HG02884 (cell line): ENCODE results near the gene NPAS3.

Experiments
- ATAC-seq: cut with Tn5 transposase; IDR thresholded peaks from one replicate; pipeline ENCODE4 v1.9.1; 2021; ENCODE audit warnings: mild to moderate bottlenecking, moderate library complexity; ENCODE audit not compliant: unreplicated experiment

NPAS3 gene

GRCh38 chr14:32940066-32940651 is 1.5 kb downstream of the NPAS3 start:
- no peak for ATAC-seq

DNA sequence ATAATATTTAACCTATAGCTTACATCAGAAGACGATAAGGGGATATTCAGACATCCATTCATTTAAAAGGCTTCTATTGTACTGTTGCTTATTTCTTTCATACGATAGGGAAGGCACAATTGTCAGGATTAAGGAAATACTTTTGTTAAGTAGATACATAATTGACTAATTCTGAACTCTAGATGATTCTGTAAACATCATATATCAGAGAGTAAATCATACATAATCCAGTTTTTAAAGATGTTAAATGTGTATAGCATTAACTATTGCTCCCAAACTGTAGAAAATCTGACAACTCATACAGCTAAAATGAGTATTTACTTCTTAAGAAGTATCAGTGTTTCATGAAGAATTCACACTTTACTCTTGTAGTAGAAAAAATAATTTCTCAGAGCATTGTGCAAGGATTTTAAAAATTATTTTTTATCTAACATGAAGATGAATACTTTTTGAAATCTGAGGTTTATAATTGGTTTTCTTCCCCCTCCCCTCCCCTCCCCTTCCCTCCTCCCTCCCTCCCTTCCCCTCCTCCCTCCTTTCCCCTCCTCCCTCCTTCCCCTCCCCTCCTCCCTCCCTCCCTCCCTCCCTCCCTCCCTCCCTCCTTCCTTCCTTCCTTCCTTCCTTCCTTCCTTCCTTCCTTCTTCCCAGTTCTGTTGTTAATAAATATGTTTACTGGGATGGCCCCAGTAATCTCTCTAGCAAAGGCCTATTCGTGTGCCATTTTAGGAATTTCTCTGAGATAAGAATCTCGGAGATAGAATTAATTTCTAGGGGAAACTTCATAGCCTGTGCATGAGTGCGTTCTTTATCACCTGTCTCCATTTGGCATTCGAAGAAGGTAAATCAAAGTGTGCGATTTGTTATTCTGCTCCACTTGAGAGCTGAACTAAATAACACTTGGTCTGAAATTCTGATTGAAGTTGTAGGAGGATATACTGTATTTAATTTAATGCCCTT is 2.3 kb downstream of the NPAS3 start:
- no peak for ATAC-seq

DNA sequence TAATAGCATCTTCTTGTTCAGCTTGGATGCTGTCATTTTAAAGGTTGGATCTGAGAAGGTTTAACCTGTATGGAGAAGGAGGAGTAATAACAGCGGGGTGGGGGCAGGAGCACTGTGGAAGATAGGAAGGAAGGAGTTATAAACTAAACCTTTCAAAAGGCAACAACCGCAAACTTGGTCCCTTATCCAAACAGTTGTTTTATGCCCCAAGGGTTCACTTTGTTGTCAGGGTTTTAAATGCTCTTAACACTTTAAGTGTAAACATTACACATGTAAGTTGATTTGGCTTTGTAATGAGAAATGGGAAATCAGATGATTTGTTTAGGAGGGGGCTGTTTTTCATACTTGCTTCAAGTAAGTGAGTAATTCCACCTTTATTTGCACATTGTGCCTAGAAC is 3.0 kb downstream of the NPAS3 start:
- no peak for ATAC-seq

DNA sequence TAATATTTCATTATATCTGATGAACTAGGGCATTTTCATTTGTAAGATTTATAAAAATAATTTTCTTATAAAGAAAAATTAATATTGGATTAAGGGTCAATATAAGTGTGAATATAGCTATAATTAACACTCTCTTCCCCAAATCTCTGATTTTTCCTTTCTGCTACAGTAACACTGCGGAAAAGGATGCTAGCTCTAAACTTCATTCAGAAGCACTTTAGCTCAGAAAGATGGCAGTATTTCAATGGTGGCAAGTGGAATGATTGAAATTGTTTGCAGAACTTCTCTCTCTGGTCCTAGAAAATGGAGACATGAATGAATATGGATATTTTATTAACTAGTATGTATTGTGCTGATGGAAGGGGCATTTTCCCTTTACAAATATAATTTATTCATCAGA is 8.4 kb downstream of the NPAS3 start:
- ATAC-seq = no peak

DNA sequence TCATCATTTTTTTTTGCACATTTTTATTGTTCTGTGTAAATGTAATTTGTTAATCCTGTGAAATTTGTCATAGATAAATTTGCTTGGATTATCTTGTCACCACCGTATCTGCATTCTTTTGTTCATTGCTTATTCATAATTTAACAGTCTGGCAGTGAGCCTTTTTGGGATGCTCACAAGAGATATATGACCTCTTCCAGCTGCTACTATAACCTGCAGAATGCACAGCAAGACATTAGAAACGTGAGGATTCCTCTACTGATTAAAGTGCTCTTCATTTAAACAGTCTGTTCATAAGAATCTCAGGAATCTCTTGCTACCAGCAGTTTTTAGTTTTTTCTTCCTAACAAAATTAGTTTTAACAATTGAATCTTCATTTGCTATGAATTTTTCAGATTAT is 9.1 kb downstream of the NPAS3 start:
- ATAC-seq = no peak

- ATAC-seq = no peak
These were observed 11.9 kb downstream of the NPAS3 start for GRCh38 chr14:32950584-32950983.

- ATAC-seq = no peak
These were observed 28.7 kb downstream of the NPAS3 start for GRCh38 chr14:32967421-32967820.

DNA sequence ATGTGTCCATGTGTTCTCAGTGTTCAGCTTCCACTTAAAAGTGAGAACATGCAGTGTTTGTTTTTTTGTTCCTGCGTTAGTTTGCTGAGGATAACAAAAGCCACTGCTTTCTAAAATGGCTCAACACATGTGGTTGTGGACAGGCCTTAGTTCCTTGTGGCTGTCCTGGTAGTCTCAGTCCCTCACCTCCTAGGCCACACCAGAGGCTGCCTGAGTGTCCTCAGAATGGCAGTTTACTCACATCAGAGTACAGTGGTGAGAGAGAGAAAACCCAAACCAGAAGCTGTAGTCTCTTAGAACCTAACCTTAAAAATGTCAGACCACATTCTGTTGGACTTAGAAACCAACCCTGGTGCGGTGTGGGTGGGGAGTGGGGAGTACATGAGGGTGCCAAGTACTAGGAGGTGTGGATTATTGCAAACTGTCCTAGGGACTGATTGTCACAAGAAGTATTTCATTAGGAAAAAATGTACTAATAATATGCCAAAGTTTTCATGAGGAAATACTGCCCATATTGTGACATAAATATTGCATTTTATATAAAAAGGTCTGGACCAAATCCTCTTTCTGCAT is 30.4 kb downstream of the NPAS3 start:
- no peak for ATAC-seq

DNA sequence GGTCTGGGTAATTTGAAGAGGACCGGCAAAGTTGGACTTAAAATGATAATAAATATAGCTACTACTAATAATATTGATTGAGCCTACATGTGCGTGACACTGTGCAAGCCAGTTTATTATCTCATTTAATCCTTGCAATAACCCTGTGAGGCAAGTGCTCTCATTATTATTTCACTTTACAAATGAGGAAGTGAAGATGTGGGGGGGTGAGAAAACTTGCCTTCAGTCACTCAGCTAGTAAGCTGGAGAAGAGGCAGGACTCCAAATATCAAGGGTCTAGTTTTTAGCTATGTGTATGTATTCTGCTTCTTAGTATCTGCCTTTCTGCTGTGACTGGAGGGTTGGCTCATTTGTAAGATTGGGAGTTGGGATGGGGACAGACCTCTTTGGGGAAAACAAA is 39.2 kb downstream of the NPAS3 start:
- ATAC-seq = no peak

DNA sequence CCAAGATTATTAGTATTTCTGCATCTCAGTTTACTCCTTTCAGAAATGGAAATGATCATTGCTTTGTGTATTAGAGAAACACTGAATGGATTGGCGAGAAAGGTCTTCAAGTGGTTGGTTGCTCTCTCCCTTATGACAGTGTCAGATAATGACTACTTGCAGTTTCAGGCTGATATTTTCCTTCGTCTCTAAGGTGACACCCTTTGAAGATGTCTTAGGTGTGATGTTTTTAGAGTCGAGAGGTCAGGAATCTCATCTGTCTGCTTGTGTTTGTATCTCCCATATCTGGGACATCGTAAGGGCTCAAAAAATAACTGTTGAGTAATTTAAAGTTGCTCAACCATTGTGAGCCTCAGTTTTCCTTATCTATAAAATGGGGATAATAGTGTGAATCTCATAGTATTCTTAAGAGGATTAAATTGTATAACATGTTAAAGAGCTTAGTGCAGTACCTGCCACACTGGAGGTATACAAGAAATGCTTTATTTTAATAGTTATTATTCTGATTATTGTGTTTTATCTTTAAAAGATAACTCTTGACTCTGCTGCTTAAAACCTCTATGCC is 40.1 kb downstream of the NPAS3 start:
- ATAC-seq = no peak

DNA sequence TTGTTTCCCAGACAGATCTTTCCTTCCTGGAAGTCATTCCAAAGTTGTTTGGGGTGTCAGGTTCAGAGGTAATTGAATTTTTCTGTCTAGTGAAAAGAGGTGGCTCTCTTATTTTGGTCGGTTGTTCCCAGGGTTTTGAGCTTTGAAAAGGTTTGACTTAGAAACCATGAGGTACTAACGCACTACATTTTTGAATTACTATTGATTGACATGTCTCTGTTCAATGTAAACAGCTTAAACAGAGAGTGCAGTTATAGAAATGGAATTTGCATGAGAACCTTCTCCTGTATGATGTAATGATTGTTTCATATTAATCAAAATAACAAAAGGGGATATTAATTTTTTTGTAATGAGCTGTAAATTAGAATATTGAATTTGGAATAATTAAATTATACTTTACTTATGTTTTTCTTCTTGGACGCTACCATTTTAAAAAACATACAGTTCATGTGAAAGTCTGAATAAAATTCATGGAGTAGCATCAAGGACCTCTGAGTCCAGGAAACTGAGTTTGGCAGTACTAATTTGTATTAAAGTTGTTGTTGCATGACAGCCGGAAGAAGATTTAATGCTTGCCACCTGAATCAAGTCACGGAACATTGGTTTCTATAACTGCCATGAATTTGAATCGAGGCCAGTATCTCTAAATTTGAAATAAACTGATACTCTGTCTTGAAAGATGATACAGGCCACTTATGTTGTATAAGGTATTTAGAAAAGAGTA is 41.7 kb downstream of the NPAS3 start:
- ATAC-seq = no peak

- ATAC-seq = no peak
These were observed 42.3 kb downstream of the NPAS3 start for GRCh38 chr14:32980902-32981501.

DNA sequence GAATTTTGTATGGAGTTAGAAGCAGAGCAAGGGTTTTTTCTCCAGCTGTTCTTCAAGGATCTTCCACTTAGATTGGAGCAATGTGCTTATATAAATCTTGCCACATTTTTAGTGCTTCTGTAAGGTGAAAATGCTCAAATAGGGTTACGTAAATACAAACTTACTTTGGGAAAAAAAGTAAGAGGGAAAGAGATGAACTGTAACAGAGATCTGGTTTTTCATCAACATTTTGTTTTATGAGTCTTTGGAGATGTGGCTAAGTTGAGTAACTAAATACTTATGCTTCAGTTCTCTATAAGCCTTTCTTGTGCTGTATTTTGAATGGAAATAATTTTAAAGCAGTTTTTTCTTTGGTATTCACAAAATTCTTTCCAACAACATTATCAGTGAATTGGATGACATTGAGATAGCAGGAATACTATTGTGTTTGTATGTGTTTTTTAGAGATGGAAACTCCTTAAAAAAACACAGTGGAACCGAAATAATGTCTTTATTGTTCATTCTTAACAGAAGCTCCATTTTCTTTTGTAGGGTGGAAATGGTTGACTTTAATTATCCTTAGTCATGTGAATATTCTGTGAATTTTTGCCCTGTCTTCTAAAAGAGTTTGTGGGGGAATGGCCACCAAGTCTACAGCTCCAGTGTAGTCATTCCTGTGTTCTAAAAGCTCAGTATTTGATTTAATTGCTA is 45.7 kb downstream of the NPAS3 start:
- ATAC-seq = no peak

GRCh38 chr14:32985866-32986265 is 47.2 kb downstream of the NPAS3 start:
- ATAC-seq = no peak

- ATAC-seq = no peak
These were observed 48.3 kb downstream of the NPAS3 start for GRCh38 chr14:32986791-32987540.

DNA sequence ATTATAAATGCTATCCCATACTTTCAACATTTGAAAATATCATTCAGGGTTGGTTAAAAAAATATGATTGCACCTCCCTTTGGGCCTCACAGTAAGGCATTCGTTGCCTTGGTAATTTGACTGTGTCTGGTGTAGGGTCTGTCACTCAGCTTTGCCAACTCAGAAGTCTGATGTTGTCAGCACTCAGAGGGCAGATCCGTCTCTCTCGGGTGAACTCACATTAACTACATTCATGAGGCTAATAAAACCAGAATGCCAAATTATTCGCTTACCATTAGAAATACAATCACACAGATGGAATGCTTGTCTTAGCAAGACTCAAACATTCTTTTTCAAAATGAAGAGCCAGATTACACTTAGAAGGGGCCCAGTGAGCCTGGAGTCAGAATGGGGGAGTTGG is 53.0 kb downstream of the NPAS3 start:
- no peak for ATAC-seq

GRCh38 chr14:32993921-32994320 is 55.2 kb downstream of the NPAS3 start:
- no peak for ATAC-seq

DNA sequence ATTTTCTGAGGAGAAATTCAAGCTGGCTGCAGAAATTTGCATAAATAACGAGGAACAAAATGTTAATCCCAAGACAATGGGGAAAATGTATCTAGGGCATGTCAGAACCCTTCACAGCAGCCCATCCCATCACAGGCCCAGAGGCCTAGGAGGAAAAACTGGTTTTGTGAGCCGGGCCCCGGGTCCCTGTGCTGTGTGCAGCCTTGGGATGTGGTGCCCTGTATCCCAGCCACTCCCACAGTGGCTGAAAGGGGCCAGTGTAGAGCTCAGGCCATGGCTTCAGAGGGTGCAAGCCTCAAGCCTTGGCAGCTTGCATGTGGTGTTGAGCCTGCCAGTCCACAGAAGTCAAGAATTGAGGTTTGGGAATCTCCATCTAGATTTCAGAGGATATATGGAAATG is 57.7 kb downstream of the NPAS3 start:
- no peak for ATAC-seq

- no peak for ATAC-seq
These were observed 59.8 kb downstream of the NPAS3 start for GRCh38 chr14:32998433-32998832.
